SU-DHL-6 (cell line): Measurements from ENCODE around the gene KIF3A.

ENCODE experiments used
- H2AFZ ChIP-seq: fragments of 200-600 bp; sonication (generic); 2 replicates; pipeline ENCODE4 v1.6.1; 2014; ENCODE audit warnings: low read depth, mild to moderate bottlenecking, moderate library complexity, mixed read lengths, antibody characterized with exemption, low read length; ENCODE audit not compliant: severe bottlenecking
- H3F3A ChIP-seq: fragments of 200-600 bp; shearing (Covaris generic); 2 replicates; pipeline ENCODE4 v1.6.0; 2016; ENCODE audit warnings: antibody characterized with exemption, mild to moderate bottlenecking; ENCODE audit not compliant: insufficient read depth
- H3K27ac ChIP-seq: fragments of 200-600 bp; sonication (generic); 2 replicates; pipeline ENCODE4 v1.5.1; 2016; ENCODE audit warnings: low read depth, mild to moderate bottlenecking, low read length, moderate library complexity, mixed read lengths
- H3K27me3 ChIP-seq: fragments of 200-600 bp; sonication (generic), shearing (Covaris generic); 2 replicates; pipeline ENCODE4 v1.6.0; 2014; ENCODE audit warnings: mild to moderate bottlenecking, low read length
- H3K36me3 ChIP-seq: fragments of 200-600 bp; sonication (generic); 2 replicates; pipeline ENCODE4 v1.6.1; 2014; ENCODE audit warnings: mild to moderate bottlenecking, low read length, mixed read lengths
- H3K4me2 ChIP-seq: fragments of 300-600, 200-600 bp; shearing (Covaris generic), sonication (generic); 2 replicates; pipeline ENCODE4 v1.6.0; 2014; ENCODE audit warnings: low read length, low read depth, mild to moderate bottlenecking; ENCODE audit not compliant: poor library complexity, severe bottlenecking
- H3K4me3 ChIP-seq: fragments of 200-600 bp; sonication (generic); 2 replicates; pipeline ENCODE4 v1.5.1; 2014; ENCODE audit warnings: antibody characterized with exemption, low read length, mild to moderate bottlenecking, mixed read lengths; ENCODE audit not compliant: insufficient read depth, poor library complexity, severe bottlenecking
- H3K79me2 ChIP-seq: fragments of 200-600 bp; sonication (generic); 2 replicates; pipeline ENCODE4 v1.6.1; 2014; ENCODE audit warnings: mild to moderate bottlenecking, low read length, moderate library complexity; ENCODE audit not compliant: insufficient read depth
- H3K9ac ChIP-seq: fragments of 200-600 bp; sonication (generic); 2 replicates; pipeline ENCODE4 v1.7.0; 2014; ENCODE audit warnings: mild to moderate bottlenecking, low read length
- H3K9me2 ChIP-seq: fragments of 200-600 bp; sonication (generic); replicated peaks from 2 replicates; pipeline ENCODE4 v1.6.1; 2014; ENCODE audit warnings: low read length; ENCODE audit not compliant: insufficient read depth
- H3K9me3 ChIP-seq: fragments of 200-600 bp; sonication (generic); 2 replicates; pipeline ENCODE4 v1.6.1; 2014; ENCODE audit warnings: low read length, mixed read lengths; ENCODE audit not compliant: insufficient read depth
- H4K20me1 ChIP-seq: fragments of 200-600 bp; sonication (generic); 2 replicates; pipeline ENCODE4 v1.6.1; 2014; ENCODE audit warnings: low read depth, mild to moderate bottlenecking, antibody characterized with exemption, low read length, moderate library complexity, mixed read lengths
- CTCF ChIP-seq: fragments of 200-600 bp; sonication (generic); IDR thresholded peaks from one replicate; pipeline ENCODE4 v1.5.1; 2017; ENCODE audit warnings: antibody characterized with exemption, mild to moderate bottlenecking, low read length, moderate library complexity; ENCODE audit not compliant: insufficient read depth, poor library complexity, severe bottlenecking
- EZH2phosphoT487 ChIP-seq: fragments of 200-600 bp; sonication (generic), shearing (Covaris generic); conservative IDR thresholded peaks from 2 replicates; pipeline ENCODE4 v1.6.1; 2018; ENCODE audit warnings: mild to moderate bottlenecking, antibody characterized with exemption, low read length, moderate library complexity, mixed read lengths

The KIF3A gene

GRCh38 chr5:132758451-132758850 lies 21.1 kb upstream of the KIF3A start:
- Histone ChIP-seq H3K4me3 (no peak overlapping the region), H3K79me2 (no peaks in the 10 kb centered on the region), H2AFZ (no peak overlapping the region), H3K36me3 (no peaks in the 10 kb centered on the region), H3K27ac (no peak overlapping the region), H3K4me2 (no peak overlapping the region), H3K9me2 (no peaks in the 10 kb centered on the region), H3K9ac (no peak overlapping the region), H3F3A (no peaks in the 10 kb centered on the region), H3K9me3 (no peaks in the 10 kb centered on the region), H3K27me3 (no peaks in the 10 kb centered on the region), H4K20me1 (no peaks in the 10 kb centered on the region)
- TF ChIP-seq CTCF, result no peak
- TF ChIP-seq EZH2phosphoT487, result no peak

GRCh38 chr5:132756542-132756941 lies 19.2 kb upstream of the KIF3A start:
- Histone ChIP-seq H3K9me3 (no peaks in the 10 kb centered on the region), H3K4me2 (no peak overlapping the region), H3K79me2 (no peaks in the 10 kb centered on the region), H3F3A (no peaks in the 10 kb centered on the region), H3K27me3 (no peaks in the 10 kb centered on the region), H2AFZ (no peak overlapping the region), H3K4me3 (no peak overlapping the region), H3K36me3 (no peaks in the 10 kb centered on the region), H3K9me2 (no peaks in the 10 kb centered on the region), H3K9ac (no peak overlapping the region), H4K20me1 (no peaks in the 10 kb centered on the region), H3K27ac (no peak overlapping the region)
- TF ChIP-seq CTCF (no peak), EZH2phosphoT487 (no peak)

GRCh38 chr5:132754947-132755346 lies 17.6 kb upstream of the KIF3A start:
- H3K4me2 ChIP-seq, result no peak overlapping the region
- H3K9me3 ChIP-seq, result no peaks in the 10 kb centered on the region
- no peaks in the 10 kb centered on the region for H3F3A ChIP-seq
- H4K20me1 ChIP-seq, result no peaks in the 10 kb centered on the region
- H3K36me3 ChIP-seq, result no peaks in the 10 kb centered on the region
- H3K27me3 ChIP-seq, result no peaks in the 10 kb centered on the region
- no peak for TF ChIP-seq EZH2phosphoT487
- no peak for TF ChIP-seq CTCF
- H3K9ac ChIP-seq, result no peak overlapping the region
- H2AFZ ChIP-seq, result no peak overlapping the region
- no peaks in the 10 kb centered on the region for H3K79me2 ChIP-seq
- no peak overlapping the region for H3K27ac ChIP-seq
- no peak overlapping the region for H3K4me3 ChIP-seq
- H3K9me2 ChIP-seq, result no peaks in the 10 kb centered on the region
